Stomach (tissue), 4 donors: ENCODE data around the gene CREB3.

ENCODE experiments used
- POLR2A ChIP-seq, 4 donors: fragments of 450-650 bp; IDR thresholded peaks; one replicate each; pipeline ENCODE4 v1.6.1; 2016; ENCODE audit warnings: antibody characterized with exemption in 4 of 4, control low read depth in 2 of 4, mild to moderate bottlenecking in 1 of 4, moderate library complexity in 1 of 4
- POLR2AphosphoS5 ChIP-seq, 3 donors: sonication (generic); formaldehyde crosslinking; IDR thresholded peaks; one replicate each; pipeline ENCODE4 v1.6.1; 2016; ENCODE audit warnings: antibody characterized with exemption in 3 of 3
- TF ChIP-seq, protein P1 (sequence below), 7 experiments: fragments of 450-650 bp in 4 of 7; fragments of 200-600 bp in 3 of 7; sonication (generic) in 3 of 7; IDR thresholded peaks; one replicate each; pipeline ENCODE4 v1.5.1; 2016 to 2019; ENCODE audit warnings: antibody characterized with exemption in 7 of 7, control low read depth in 2 of 7, mild to moderate bottlenecking in 1 of 7

DNA sequence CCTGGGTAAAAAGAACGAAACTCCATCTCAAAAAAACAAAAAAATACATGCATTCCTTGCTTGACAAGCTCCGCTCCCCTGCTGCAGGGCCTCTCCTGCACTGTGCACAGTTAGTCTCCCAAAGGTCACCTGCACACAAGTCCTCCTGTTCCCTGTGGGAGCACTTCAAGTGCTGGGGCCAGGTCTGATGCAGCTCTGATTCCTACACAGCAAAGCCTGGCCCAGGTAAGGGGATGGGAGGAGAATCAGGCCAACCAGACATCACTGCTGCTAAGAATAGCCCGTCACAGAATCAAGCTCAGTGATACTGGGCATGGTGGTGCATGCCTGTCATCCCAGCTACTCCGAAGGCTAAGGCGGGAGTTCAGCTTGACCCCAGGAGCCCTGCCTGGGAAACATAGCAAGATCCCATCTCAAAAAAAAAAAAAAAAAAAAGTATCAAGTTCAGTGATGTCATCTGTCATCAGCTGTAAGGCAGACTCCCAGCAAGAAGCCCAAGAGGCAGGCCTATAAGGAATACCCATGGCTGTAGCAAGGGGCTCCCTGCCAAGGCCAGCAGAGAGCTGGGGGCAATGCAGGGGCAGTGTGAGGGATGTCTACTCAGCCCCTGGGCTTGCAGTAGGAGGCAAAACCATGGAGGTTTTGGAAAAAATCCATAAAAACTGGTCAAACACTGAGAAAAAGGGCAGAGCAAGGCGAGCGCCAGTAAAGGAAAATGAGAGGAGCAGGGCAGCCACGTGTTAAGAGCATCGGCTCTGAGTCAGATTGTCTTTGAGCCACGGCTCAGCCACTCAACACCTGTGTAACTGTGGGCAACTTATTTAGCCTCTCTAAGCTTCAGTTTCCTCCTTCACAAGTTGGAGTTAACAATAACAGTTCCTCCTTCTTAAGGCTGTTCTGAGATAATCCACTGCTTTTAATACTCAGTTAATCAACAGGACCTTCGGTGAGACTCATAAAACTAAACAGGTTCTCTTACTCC lies 46.0 kb upstream of the CREB3 start:
- TF ChIP-seq POLR2AphosphoS5 (IDR thresholded peaks at IDR 0.05) (peak in 2 of 3 donors; percentile 2 to 28), POLR2A (IDR thresholded peaks at IDR 0.05) (no peak)
- TF ChIP-seq, protein P1, sequence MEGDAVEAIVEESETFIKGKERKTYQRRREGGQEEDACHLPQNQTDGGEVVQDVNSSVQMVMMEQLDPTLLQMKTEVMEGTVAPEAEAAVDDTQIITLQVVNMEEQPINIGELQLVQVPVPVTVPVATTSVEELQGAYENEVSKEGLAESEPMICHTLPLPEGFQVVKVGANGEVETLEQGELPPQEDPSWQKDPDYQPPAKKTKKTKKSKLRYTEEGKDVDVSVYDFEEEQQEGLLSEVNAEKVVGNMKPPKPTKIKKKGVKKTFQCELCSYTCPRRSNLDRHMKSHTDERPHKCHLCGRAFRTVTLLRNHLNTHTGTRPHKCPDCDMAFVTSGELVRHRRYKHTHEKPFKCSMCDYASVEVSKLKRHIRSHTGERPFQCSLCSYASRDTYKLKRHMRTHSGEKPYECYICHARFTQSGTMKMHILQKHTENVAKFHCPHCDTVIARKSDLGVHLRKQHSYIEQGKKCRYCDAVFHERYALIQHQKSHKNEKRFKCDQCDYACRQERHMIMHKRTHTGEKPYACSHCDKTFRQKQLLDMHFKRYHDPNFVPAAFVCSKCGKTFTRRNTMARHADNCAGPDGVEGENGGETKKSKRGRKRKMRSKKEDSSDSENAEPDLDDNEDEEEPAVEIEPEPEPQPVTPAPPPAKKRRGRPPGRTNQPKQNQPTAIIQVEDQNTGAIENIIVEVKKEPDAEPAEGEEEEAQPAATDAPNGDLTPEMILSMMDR (IDR thresholded peaks at IDR 0.05), result no peak
